Panc1 (cell line): ENCODE results near the gene SYT11.

ENCODE experiments used
- CTCF ChIP-seq: fragments of 450-650 bp; IDR thresholded peaks from 2 replicates; pipeline ENCODE4 v1.5.1; 2017; ENCODE audit warnings: mild to moderate bottlenecking
- POLR2AphosphoS5 ChIP-seq: IDR thresholded peaks from 2 replicates; pipeline ENCODE4 v1.6.1; 2012; ENCODE audit warnings: mild to moderate bottlenecking, low read depth, low read length, moderate library complexity

DNA sequence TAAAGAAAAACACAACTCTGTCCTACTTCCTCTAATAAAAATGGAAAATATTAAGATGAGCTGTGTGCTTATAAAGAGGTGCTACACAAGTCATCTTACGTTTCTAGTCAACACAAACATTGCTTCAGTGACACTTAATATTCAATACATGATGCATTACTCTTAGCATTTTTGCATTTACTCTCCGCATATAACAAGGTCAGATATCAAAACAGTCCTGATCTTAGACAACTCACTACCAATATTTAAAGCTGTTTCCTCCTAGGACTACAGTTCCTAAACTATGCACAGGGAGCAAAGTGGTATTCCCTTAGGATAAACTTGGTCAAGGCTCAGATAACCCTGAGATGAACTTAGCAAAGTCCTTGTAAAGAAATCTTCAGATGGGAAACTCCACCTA lies 39.5 kb downstream of the SYT11 start:
- no peak for TF ChIP-seq CTCF
- no peak for TF ChIP-seq POLR2AphosphoS5
